Activated CD4-positive, alpha-beta T cell treated with anti-CD3 and anti-CD28 coated beads, Interleukin-2, Interleukin-6, amounts not matched to agents 100 ng/mL and 50 ng/mL, durations not matched to agents 16 hours and 8 hours (primary cell): ENCODE measurements around the gene LAMC1.
"Not testable (repeated sequence)": the region's sequence is repeated elsewhere in the genome, so short reads cannot be mapped to it uniquely, and the experiment has no call there.

Source experiments
- DNase-seq: peaks from one replicate; pipeline ENCODE4 v3.0.0-alpha.2; 2020

LAMC1 gene

DNA sequence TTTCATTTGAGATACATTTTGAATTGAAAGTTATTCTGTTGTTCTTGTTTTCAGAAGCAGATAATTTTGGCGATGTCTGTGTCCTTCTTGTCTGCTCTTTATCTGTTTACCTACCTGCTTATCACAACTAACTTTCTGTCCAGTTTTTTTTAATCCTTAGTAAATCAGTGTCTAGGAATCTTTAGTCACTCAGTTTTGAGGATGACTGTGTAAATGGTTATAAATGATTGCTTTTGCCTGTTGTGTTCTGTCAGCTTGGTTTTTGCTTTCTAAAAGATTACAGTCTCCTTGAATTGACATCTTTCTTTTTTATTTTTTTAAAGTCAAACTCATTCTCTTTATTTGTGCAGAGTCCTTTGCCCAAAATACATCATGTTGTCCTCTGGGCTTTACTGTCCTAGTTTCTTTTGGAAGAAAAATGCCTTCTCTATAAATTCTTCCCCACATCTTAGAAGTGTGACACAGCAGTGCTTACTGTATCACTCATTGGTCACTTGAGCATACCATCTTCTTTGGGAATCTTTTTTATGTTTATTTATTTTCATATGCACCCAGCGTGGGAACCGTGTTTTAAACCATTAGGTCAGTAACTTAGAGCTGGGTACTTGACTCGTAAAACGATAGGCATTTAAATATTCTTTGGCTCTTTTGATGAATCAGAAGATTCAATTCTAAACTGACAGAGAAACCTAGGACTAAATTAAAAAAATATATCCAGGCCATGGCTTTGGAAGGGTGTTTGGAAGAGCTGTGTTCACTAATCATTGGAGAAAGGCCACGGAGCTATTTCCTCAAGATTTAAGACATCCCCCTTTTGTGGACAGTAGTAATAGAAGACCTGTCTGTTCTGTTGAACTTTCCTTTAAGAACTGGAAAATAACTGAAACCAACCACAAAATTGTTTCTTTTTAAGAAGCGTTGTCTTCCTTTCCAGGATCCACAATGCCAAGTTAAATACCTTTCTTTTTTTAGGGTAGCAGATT lies 20.9 kb downstream of the LAMC1 start:
- no peak for DNase-seq

DNA sequence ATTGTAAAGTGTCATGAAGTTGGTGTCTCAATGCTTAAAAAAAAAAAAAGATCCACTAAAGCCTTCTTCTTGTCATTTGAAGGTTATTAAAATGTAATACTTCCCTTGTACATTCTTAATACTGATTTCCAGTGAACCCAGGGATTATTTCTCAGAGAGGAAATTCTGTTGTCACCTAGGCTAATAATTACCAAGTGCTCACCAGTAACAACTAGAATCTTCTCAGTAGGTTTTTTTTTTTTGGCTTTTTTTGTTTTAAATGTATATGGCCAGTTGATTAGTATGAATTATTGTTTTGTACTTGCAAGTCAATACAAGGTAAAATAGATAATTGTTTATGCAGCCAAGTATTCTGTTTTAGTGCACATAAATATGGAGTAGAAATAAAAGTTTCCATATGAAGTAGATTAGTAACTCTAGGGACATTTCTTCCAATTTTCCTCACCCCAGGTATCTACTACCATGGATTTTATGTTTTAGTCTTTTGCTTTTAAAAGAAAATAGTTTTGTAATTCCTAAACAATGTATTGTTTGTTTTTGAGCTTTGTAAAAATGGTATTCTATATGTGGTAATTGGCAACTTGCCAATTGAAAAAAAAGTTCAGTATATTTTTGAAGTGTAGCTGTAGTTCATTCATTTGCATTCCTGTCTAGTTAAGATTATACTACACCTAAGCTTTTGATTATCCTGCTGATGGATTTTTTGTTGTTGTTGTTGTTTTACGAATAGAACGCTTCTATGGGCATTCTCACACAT lies 21.9 kb downstream of the LAMC1 start:
- no peak for DNase-seq

DNA sequence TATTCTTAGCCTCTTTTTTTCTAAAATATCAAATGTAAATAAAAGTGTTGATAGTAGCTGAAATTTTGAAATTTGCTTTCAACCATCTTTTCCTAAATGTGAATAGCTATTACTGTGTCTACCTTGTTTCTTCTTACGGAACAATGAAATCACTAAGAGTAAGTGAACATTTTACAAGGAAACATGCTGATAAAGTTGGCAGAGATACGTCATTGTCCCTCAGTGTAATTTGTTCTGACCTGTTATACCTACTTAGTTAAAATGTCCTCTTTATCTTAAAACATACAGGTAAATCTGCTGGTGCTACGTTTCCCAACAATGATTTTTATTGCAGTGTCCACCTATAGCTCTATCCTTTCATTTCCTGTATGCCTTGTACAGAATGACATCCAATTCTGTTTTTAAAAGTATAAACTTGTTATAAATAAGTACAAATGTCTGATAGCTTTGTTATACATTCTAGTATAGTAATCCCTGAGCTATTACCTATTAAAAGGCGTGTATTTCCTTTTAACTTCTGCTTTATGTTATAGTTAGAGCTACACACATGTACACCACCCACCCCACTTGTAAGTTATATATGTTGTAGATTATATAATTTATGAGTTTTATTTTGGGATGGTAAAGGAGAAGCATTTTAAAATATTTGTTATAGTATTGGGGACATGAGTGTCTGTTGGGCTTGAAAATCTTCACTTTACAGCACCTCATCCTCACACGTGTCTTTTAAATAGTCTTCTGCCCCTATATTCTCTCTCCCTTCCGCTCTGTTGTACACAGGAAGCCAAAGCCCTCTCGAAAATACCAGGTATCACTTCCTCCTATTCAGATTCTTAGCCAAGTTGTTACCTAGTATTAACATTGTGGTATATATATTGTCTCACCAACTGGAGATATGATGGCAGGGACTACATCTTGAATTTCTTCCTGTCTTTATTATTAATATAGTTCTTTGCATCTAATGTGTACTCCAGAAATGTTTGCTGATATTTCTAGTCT lies 25.2 kb downstream of the LAMC1 start:
- DNase-seq = no peak

DNA sequence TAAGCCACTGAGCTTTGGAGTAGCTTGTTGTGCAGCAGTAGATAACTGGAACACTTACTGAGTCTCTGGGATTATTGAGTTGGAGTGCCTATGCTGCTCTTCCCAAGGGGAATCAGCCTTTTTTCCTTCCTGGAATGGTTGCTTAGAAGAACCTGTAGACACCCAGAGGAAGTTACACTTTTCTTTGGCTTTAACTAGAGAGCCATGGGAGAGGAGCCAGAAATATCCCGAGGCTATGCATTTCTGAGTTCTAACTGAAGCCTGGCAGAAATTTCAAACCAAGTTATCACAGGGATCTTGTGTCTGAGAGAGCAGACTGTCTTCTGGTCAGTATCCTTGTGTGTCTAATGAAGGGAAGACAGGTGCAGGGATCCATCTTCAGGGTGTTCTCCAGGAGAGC lies 28.3 kb downstream of the LAMC1 start:
- no peak for DNase-seq

DNA sequence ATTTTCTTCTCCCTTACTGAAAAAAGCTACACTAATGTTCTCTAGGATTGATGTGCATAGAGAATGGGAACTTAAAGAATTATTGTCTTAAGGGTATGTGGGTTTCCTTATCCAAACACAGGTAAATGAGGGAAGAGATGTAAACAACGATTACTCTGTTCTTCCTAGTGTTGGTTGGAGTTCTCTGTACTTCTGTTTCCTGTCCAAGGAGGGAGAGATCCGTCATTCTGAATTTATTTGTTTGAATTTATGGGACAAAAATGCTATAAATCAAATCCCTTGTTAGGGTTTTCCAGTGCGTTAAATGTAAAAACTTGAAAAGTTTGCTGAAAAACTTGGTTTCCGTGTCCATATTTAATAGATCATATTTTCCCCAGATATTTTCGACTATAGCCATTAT lies 29.6 kb downstream of the LAMC1 start:
- DNase-seq = no peak

DNA sequence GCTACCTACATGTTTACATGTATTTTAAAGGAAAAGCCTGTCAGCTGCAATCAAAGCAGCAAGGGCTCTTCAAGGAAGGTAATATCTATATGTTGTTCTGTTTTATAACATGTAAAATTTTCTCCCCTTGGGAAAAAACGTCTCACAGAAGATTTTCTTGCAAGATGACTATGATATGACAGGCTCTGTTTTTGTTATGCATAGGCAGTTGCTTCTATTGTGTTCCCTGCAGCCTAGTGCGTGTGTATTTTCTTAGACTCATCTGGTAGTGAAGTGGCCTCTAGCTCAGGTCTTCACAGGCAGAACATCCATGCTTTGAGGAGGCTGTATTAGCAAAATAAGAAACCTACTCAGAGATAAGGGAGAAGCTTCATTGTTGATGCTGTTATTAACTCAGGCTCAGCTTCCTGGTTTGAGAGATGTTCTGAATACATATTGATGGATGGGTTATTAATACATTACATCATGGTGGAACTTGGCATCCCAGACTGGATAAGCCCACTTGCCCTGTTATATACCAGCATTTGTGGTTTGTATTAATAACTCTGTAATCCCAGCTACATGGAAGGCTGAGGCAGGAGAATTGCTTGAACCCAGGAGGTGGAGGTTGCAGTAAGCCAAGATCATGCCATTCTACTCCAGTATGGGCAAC lies 35.8 kb downstream of the LAMC1 start:
- DNase-seq = no peak

DNA sequence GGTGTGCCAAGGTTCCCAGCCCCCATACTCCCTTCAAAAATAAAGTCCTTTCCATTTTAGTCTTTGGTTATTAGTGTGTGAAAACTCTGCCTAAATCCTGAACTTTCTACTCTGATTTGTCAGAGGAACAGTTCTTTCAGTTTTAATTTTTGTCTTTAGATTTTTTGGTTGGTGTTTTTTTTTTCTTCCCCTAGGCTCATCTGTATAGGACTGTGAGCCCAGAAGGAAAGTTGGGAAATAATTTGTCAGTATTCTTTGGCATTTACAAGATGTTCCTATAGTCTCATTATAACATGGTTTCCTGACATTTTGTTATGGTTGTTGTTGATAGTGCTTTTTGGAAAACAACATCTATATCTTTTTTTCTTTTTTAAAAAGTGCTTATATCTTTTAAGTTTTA lies 38.0 kb downstream of the LAMC1 start:
- no peak for DNase-seq

DNA sequence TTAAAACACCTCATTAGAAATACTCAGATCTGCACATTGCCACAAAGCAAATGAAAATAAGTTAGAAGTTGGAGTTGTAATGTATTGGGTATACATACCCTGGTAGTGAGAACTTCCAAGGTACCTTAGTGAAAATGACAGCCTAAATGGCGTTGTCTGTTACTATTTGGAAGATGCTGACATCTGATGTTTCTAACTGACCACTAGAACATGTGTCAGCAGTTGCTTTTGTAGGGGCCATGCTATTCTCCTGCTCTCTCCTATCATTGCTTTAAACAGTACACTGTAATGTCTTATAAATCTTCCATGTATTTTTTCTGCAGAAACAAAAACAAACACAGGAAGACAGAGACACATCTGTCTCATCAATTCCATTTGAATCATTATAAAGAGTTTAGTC lies 40.1 kb downstream of the LAMC1 start:
- DNase-seq = no peak

DNA sequence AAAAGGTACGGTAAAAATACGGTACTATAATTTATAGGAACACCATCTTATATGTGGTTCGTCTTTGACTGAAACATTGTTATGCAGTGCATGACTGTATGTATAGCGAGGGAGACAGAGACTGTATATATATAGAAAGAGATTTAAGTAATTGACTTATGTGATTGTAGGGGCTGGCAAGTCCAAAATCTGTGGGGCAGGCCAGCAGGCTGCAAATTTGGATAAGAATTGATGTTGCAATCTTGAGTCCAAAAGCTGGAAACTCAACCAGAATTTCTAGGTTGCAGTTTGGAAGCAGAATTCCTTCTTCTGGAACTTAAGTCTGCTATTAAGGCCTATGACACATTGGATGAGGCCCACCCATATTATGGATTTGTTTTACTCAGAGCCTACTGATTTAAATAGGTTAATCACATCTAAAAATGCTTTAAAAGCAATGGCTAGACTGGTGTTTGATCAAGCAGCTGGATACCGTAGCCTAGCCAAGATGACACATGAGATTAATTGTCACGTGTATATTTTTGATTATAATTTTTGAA lies 42.0 kb downstream of the LAMC1 start:
- no peak for DNase-seq

DNA sequence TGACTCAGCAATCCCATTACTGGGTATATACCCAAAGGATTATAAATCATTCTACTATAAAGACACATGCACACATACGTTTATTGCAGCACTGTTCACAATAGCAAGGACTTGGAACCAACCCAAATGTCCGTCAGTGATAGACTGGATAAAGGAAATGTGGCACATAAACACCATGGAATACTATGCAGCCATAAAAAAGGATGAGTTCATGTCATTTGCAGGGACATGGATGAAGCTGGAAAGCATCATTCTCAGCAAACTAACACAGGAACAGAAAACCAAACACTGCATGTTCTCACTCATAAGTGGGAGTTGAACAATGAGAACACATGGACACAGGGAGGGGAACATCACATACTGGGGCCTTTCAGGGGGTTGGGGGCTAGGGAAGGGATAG lies 43.2 kb downstream of the LAMC1 start:
- not testable (repeated sequence) for DNase-seq

DNA sequence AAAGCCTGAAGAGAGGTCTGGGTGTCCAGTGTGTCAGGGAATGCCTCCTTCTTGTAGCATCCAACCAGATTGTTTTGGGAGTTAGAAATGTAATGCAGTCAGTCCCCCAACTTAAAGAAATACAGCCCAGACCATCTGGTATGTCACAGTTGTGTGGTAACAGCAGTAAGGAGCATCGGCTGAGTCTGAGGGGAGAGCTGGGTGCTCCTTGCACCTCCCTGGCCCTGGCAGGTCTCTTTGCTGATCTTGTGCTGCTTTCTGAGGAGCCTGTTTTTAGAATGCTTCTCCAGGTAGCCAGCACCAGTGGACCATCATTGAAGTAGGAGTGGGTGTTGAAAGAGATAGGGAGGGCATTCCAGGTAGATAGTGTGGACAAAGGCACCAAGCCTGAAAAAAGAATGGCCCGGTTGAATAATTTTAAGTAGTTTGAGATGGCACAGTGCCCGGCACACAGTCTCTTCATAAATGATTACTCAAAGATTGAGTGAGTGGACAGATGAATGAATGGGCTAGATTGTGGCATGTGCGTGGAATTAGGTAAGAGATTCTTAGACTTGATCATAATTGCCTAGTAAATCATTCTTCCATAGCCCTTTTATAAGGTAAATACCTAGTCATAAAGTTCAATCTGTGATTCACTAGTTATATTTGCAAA lies 46.5 kb downstream of the LAMC1 start:
- no peak for DNase-seq

DNA sequence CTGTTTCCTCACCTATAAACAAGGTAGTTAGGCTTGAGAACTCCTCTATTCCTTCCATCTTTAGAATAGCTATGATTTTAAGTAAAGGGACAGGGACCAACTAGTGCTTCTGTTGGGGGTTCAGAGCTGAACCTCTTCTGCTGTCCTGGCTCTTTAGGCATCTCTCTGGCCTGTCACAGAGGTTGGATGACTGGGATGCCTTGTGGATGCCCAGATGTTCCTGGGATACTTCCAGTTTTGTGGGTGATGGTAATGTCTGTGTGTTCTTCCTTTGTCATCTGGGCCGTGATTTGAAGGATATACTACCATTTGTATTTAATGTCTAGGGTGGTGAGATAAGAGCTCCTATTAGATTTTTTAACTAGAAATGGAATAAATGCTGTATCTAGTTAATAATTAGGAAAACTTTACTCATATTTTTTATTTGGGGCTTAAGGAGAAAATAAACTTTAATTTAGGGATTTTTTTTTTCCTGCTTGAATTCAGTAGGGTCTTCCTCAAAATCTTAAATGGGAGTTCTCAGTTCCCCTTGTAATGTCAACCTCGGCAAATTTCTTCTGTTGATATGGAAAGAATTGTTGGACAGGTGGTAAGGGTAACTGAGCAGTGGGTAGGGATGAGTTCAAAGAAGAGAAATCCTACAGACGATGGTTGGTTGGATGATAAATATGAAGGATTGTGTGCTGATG lies 47.2 kb downstream of the LAMC1 start:
- DNase-seq = no peak

DNA sequence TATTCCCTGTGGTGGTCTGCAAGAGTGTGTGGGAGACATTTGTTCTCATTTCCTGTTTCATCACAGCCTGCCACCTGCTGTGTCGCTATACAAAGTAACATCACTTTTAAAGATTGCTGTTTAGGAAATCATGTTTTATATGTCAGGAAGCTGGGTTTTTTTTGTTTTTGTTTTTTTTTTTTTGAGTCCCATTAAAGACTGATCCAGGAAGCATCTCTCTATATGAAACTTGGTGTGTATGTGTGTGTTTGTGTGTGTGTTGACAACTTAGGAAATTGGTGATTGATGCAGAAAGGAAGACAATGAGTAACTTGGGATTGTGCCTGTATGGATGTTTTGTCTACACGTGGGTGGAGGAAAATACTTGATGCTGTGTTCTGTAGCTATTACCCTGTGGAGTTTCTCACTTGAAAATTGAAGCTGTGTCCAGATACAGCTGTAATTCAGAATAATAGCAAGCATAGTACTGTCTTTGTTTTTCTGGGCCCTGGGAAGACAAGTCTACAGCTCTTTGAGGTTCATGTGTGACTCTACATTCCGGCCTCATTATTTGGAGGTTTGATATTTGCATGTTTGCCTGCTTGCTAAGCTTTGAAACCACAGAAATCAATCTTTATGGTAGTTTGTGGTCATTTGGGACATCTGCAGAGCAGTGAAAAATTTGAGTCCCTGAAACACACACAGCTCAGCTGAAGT lies 47.9 kb downstream of the LAMC1 start:
- no peak for DNase-seq

DNA sequence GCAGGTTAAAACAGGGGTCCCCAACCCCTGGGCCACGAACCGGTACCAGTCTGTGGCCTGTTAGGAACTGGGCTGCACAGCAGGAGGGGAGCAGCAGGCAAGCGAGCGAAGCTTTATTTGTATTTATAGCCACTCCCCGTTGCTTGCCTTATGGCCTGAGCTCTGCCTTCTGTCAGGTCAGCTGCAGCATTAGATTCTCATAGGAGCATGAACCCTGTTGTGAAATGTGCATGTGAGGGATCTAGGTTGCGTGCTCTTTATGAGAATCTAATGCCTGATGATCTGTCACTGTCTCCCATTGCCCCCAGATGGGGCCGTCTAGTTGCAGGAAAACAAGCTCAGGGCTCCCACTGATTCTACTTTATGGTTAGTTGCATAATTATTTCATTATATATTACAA lies 49.4 kb downstream of the LAMC1 start:
- DNase-seq = not testable (repeated sequence)

DNA sequence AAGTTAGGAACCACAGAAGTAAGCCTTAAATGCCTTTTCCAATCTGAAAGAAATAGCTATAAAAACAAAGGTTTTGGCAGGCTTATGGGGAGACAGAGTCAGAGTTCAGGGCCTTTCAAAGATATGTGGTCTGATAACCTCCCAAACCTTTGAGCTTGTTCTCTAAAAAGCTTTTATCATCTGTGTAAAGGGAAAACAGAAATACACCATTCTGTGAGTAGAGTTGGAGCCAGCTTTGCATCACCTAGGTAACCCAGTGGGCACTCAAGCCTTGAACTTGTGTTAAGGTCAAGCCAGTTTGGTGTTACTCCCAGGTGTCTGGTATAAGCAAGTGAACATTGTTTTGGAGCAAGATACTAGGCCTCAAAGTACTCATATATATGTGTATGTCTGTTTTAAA lies 50.1 kb downstream of the LAMC1 start:
- DNase-seq = no peak

DNA sequence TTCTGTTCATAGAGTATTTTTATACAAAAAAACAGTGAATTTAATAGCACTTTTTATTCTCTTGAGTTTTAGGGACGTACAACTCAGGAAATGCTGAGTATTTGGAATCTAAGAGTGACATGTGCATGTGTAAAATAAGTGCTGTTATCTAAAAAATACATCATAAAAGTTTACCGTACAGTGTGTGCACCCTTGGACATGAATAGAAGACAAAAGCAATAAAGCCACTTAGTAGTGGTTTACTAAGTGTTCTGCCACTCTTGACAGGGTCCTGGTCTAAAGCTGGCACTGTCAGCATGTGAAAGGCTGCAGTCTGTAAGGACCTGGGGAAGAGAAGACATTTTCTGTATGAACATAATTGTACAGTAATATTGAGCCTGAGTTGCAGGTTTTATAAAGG lies 51.0 kb downstream of the LAMC1 start:
- DNase-seq = no peak

DNA sequence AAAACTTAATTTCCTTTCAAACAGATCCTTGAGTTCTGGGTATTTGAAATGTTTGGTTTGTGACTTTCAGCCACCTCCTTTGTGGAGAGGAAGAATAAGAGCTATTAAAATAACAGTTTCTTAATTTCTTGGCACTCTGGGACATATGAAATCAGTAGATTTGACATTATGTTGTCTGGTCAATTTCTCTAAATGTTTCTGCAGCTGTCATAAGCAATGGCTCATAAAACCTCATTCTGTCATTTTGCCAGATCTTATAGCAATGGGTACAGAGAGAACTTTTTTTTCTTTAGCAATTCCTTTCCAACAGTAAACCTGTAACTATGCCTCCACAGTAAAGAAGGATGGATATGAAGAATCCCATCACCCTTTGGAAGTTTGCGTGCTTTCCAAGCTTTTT lies 52.6 kb downstream of the LAMC1 start:
- no peak for DNase-seq

DNA sequence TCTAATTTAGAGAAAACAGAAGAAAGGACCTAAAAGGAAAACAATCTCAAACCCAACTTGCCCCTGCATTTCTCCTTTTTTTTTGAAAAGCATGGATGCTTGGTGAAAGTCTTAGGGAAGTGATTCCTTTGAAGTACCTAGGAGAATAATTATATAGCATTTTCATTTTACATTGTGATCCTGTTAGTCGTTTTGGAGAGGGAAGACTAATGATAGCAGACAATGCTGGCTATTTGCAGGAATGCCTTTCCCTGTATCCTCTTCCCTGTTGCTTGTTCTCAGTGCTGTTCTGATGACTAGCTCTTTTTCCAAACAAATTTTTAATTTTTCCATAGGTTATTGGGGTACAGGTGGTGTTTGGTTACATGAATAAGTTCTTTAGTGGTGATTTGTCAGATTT lies 53.9 kb downstream of the LAMC1 start:
- DNase-seq = no peak

DNA sequence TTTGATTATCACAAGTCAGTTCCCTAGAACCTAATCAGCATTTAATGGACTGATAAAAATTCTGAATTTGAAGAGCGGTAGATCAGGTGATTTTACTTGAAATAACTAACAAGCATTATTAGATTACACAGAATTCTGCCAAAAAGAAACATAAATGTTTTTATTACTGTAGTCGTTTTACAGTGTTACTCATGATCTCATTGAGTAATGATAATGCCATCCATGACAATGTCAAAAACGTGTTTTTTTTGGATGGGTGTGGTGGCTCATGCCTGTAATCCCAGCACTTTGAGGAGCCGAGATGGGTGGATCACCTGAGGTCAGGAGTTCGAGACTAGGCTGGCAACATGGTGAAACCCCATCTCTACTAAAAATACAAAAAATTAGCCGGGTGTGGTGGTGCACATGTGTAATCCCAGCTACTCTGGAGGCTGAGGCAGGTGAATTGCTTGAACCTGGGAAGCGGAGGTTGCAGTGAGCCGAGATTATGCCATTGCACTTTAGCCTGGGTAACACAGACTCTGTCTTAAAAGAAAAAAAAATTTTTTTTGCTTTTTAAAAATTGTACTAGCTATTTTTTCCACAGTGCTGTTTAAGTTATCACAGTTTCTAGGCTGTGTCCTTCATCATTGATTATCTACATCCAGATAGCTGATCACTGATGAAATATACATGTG lies 56.6 kb downstream of the LAMC1 start:
- no peak for DNase-seq

DNA sequence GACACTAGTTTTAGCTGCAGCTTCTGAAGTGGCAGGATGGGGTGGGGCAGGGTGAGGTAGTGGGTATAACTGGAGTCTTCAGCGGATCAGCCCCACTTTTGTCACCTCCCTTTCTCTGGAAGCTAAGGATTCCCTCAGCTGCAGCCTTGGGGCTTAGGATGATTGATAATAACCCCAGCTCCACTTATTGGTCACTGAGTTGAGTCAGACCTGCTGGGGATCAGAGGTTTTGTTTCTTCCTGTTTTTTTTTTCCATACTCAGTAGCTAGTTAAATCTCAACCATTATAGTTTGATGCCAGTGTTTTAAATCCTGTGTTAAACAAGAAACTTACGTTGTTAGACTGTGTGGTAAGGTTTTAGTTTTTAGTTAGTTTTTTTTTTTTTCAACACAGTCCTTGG lies 57.2 kb downstream of the LAMC1 start:
- DNase-seq = no peak
